ENCODE results near the gene IPO9. TPM values are rescaled to one million over a fixed set of nuclear protein-coding genes. Genes with fewer than 3 reads are reported as not detected.
"Not testable (repeated sequence)": the region's sequence is repeated elsewhere in the genome, so short reads cannot be mapped to it uniquely, and the experiment has no call there.

Gene IPO9
- total RNA-seq, 1 donor from 2014 or later, result 55.6 TPM

DNA sequence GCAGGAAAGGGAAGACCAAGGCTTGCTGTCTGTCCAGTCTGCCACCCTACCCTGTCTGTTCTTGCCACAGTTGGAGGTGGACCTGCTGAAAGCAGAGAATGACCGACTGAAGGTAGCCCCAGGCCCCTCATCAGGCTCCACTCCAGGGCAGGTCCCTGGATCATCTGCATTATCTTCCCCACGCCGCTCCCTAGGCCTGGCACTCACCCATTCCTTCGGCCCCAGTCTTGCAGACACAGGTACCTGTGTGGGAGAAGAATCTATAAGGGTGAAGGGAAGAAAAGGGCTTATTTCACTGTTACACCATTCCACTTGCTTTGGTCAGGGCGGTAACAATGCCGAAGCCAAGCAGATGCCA is 20.3 kb upstream of the IPO9 start:
- intact Hi-C loops (cut with micrococcal nuclease), result no loop called here

DNA sequence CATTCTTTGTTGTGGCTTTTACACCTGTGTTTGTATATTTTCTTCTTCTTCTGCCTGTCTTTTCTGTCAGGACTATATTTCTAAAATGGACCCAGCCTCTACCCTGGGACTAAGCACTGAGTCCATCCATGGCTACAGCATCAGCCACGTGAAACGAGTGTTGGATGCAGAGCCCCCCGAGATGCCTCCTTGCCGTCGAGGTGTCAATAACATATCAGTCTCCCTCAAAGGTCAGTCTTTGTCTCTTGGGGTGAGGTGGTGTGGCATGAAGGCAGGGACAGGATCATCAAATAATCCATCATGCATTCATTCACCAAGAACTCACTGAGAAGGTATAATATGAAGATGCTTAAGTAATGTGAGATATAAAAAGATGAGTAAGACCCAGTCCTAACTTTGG is 19.1 kb upstream of the IPO9 start:
- intact Hi-C loops (cut with micrococcal nuclease), result no loop called here

DNA sequence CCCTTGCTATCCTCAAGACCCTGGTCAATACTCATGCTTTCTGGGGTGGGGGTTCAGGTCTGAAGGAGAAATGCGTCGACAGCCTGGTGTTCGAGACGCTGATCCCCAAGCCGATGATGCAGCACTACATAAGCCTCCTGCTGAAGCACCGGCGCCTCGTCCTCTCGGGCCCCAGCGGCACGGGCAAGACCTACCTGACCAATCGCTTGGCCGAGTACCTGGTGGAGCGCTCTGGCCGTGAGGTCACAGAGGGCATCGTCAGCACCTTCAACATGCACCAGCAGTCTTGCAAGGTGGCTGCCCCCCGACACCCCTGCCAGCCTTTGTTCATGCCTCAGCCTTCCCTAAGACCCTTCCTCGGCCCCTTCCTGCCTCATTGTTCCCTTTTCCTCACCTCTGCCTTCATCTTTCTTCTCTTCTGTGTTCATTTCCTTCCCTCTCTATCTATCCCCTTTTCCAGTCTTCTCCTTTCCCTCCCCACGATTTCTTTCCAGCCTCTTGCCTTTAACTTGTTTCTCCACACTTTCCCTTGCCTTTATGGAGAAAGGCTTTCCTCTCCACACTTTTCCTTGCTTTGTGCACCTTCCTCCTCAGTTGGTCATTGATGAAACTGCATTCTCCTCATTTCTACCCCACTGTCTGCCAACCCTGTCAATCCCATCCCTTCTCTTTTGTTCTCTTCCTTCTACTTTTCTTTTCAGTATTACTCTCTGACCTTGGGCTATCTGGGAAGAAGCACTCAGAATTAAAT is 18.3 kb upstream of the IPO9 start:
- intact Hi-C loops (cut with micrococcal nuclease), result no loop called here

DNA sequence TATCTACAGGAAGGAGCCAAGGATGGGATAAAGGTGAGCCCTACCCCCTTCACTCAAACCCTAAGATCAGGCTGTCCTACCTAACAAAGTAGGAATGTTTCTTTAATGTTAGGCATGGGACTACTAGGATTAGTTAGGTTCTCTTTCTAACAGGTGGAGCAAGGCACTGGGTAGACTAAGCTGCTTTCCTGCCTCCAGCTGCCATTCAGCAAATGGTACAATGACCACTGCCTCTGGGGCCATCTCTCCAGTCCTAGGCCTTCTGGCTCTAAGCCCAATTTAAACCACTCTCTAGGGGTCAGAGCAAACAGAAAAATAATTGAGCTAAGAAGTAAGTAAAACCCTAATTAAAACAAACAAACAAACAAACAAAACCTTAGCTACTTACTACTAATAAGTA is 15.7 kb upstream of the IPO9 start:
- intact Hi-C loops (cut with micrococcal nuclease), result no loop called here

DNA sequence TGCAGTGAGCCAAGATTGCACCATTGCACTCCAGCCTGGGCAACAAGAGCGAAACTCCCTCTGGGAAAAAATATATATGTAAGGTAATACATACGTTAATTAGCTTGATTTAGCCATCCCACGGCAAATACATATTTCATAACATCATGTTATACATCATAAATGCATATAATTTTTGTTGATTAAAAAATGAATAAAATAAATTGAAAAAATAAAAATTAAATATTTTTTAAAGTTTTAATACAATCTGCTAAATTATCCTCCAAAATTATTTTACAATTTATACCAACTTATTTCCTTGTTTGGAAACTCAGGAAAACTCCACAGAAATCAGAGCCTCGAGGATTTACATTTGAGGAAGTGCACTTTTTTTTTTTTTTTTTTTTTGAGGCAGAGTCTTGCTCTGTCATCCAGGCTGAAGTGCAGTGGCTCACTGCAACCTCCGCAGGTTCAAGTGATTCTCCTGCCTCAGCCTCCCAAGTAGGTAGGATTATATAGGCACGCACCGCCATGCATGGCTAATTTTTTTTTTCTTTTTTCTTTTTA is 12.6 kb upstream of the IPO9 start:
- intact Hi-C loops (cut with micrococcal nuclease), result no loop called here

DNA sequence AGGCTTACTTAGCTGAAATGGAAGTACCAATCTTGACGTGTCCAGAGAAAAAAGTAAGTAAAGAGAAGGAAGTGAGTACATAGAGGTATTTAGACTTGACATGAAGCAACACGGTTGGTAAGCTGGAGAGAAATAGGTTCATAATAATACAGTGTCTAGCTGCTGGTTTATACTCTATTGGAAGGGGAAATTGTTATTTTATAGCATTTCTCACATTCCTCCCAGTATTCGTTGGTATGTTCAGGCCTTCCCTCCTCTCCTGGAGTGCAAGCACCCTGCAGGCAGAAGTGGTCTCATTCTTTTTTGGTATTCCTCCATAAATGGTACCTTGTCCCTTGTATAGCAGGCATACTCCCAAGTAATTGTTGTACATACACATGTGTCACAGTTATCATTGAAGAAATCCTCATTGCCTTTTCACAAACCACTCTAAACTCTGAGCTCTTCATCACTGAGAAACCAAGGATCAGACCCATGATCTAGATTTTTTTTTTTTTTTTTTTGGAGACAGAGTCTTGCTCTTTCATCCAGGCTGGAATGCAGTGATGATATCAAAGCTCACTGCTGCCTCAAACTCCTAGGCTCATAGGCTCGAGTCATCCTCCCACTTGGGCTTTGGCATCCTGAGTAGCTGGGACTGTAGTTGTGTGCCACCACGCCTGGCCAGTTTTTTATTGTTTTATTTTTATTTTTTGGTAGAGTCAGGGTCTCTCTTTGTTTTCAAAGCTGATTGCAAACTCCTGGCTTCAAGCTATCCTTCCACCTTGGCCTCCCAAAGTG is 9.8 kb upstream of the IPO9 start:
- intact Hi-C loops (cut with micrococcal nuclease), result no loop called here

DNA sequence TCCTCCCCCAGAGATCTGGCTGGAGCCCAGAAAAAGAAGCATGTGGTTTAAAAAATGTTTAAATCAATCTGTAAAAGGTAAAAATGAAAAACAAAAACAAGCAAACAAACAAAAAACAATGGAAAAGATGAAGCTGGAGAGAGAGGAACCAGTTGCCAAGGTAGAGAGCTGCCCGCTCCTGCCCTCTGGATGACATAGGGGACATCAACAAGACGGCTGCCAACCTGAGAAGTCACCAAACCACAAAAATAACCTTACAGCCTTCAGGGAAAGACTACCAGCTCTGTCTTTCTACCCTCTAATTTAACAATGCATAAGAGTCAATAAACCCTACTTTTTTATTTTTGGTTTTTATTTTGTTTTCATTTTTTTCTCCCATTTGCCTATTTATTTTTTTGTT is 8.5 kb upstream of the IPO9 start:
- intact Hi-C loops (cut with micrococcal nuclease), result loop anchor here (10.0 kb wide), 1 partner anchor 984 kb away; the partner anchor contains the start of gene KDM5B

DNA sequence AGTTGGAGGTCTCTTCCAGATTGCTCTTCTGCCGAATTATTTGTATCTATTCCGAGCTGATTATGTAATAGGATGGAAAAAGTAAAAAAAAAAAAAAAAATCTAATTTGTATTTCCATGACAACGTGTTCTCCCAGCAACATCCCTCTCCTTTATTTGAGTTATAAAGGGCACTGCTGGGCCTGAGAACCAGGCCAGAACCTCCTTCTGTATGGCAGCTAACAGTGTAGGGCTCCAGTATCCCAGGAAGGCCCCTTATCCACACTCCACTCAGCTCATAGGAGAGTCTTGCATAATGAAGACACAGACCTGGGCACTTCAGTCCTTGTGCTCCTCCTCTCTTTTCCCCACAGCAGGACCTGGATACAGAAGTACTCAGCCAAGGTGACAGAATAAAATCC is 3.7 kb upstream of the IPO9 start:
- intact Hi-C loops (cut with micrococcal nuclease), result loop anchor here (5.0 to 10.0 kb wide), 3 partner anchors 317 to 980 kb away; partner anchors contain the start of genes ARL8A, KDM5B and PPP1R12B

DNA sequence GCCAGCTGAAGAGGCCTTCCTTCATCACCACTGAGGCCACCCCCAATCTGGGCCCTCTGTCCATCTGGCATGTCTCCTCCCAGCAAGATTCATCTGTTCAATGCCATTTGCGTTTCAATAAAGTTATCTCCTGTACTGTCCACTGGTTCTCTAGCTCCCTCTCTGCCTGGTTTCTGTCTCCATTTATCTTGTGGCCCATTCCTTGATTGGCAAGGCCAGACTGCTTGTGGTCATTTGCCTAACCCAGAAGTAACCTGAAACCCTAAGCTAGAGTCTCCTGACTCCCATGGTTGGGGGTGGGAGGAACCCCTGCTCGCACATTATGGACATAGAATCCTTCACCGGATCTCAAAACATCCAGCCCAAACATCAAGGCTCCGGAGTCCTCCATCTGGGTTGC is 2.1 kb upstream of the IPO9 start:
- intact Hi-C loops (cut with micrococcal nuclease), result loop anchor here (5.0 to 10.0 kb wide), 3 partner anchors 315 to 978 kb away; partner anchors contain the start of genes ARL8A, KDM5B and PPP1R12B

DNA sequence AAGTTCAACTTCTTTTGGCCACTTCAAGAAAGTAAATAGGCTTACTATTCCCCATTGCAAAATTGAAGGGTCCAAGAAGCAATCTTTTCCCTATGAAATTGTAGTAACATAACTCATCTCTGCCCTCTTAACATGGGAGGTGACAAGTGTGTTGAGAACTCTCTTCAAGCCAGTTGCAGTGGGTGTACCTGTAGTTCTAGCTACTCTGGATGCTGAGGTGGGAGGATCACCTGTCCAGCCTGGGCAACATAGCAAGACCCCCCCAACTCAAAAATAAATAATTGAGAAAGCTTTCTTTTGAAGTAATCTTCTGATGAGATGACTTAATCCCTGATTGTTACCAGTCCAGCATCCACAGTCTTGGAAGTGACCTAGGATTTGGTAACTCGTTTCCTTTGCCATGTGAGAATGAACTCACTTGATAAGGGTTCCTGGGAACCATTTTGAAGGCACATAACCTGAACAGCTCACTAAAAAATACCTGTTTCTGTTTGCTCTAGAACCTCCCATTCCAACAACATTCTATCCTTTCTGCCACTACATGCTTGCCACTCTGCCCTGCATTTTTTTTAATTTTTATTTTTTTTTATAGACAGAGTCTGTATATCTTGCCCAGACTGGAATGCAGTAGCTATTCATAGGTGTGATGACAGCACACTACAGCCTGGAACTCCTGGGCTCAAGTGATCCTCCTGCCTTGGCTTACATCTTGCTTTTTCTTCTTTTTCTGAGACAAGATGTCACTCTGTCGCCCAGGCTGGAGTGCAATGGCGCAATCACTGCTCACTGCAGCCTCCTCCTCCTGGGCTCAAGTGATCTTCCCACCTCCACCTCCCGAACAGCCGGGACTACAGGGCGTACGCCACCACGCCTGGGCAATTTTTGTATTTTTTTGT is 1.4 kb upstream of the IPO9 start:
- intact Hi-C loops (cut with micrococcal nuclease), result loop anchor here (2.0 to 10.0 kb wide), 8 partner anchors 315 to 1199 kb away; partner anchors contain the start of genes ARL8A, CSRP1, KDM5B and PPFIA4

DNA sequence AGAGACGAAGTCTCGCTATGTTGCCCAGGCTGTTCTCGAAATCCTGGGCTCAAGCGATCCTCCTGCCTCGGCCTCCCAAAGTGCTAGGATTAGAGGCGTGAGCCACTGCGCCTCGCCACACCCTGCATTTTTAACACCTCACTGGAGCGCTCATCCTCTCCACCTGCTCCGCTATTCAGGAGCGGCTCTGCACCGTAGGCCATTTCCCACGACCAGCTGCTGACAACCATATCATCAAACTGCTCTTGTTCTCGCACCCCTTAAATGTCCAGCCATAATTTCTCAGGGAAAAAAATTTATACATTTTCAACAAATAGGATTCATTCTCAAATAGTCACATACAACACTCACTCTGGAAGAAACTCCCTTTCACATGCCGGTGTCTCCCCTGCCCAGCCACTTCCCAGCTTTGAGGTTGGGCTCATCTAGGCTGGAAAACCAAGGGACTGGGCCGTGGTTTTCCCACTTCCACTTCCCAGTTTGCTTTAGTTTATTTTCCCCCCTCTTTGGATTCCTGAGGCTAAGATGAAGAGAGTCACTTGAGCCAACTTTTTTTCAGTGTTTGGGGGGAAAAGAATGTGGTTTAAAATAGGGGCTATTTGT is 639 bp upstream of the IPO9 start:
- intact Hi-C loops (cut with micrococcal nuclease), result loop anchor here (2.0 to 10.0 kb wide), 8 partner anchors 314 to 1198 kb away; partner anchors contain the start of genes ARL8A, CSRP1, KDM5B and PPFIA4

DNA sequence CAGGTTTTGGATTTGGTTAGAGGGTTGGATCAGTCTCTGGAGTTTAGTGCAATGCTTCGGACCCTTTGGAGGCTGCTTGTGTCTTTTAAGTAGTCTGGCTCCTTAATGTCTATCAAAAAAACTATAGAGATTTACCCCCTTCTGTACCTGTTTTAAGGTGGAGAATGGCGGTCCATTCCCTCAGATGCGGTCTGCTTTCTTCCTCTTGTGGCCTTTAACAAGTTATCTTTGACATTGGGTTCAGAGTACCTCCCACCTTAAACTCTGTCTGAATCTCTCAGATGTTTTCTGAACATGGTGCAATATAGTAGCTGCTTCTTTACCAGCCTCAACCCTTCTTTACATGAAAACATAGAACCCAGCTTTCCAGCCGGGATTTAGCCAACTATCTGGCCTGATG is 2.4 kb downstream of the IPO9 start:
- intact Hi-C loops (cut with micrococcal nuclease), result no loop called here

DNA sequence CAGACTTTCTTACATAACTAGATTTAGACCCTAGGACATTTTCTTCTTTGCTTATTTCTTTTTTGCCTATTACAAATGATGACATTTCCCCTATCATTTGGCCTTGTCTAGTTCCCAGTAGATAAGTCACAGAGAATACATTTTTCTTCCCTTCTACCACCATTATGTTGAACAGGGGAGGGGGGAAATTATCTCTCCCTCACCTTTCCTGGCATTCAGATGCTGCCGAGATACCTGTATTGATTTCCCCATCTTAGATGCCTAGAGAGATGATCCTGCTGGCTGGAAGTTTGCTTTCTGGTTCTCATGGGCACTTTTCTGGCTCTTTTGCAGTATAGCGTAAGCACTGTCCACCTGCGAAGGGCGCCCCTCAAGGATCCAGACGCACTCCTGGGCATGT is 5.7 kb downstream of the IPO9 start:
- intact Hi-C loops (cut with micrococcal nuclease), result no loop called here

DNA sequence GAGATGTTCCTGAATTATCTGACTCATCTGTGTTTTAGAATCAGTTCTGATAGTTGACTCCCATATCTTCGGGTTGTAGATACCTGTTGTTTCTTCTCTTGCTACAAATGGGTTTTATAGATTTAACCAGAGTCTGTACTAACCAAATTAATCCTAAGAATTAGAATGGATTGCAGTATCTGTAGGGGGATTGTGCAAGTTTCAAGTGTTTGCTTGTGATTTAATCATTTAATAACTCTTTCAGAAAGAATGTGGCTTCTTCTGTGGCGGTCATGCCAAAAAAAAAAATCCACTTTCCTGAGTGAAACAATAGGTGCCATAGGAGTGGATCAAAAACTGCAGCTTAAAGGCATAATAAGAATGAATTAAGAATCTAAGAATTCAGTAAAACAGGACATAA is 9.4 kb downstream of the IPO9 start:
- intact Hi-C loops (cut with micrococcal nuclease), result no loop called here

DNA sequence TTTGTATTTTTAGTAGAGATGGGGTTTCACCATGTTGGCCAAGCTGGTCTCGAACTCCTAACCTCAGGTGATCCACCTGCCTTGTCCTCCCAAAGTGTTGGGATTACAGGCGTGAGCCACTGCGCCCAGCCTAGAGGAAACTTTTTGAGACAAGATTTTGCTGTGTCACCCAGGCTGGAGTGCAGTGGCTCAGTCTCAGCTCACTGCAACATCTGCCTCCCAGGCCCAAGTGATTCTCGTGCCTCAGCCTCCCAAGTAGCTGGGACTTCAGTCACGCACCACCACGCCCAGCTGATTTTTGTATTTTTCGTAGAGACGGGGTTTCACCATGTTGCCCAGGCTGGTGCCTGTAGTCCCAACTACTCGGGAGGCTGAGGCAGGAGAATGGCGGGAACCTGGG is 10.1 kb downstream of the IPO9 start:
- intact Hi-C loops (cut with micrococcal nuclease), result not testable (repeated sequence)

DNA sequence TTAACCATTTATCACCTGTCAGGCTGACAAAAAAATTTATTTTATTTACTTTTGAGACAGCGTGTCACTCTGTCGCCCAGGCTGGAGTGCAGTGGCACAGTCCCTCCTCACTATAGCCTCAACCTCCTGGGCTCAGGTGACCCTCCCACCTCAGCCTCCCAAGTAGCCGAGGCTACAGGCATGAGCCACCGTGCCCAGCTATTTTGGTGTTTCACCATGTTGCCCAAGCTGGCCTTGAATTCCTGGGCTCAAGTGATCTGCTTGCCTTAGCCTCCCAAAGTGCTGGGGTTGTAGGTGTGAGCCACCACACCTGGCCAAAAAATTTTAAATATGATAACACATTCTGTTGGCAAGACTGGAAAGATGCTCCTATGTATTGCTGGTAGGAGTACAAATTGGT is 11.1 kb downstream of the IPO9 start:
- intact Hi-C loops (cut with micrococcal nuclease), result no loop called here

DNA sequence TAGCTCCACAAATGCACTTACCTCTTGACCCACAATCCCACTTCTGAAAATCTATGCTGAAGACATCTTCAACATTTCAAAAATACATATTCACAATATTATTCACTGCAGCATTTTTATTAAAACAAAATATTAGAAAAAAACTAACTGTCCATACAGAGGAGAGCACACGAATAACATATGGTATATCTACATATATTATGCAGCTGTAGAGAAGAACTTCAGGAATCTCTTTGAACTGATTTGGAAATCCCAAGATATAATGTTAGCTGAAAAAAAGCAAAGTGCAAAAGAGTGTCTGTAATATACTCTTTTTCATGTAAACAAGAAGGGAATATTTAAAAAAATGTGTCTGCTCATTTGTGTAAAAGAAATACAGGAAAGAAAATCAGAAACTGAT is 11.5 kb downstream of the IPO9 start:
- intact Hi-C loops (cut with micrococcal nuclease), result no loop called here

DNA sequence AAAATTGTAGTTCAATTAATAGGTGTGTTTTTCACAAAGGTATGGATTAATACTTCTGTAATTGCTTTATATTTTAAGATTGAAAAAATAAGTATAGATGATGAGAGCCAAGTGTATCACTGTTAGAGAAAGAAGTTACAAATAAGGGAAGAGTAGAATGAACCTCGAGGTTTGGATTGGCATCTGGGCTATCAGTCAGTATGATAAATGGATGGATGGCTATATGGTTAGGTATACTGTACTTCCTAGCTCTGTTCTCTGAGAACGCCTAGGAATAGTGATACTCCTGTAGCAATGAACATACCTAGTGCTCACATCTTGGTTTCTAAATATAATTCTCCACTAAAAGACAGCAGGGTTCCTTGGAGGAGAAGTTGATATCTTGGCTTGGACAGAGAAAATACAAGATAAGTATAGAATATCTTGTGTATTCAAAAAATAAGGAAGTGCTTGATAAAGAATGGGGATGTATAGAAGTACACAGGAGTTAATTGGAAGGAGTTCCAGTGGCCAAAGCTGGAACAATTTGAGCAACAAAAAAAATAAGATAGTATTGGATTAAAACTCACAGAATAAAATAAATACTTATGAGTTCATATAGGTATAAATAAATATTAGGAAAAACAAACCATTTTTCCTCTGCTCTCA is 12.4 kb downstream of the IPO9 start:
- intact Hi-C loops (cut with micrococcal nuclease), result no loop called here

DNA sequence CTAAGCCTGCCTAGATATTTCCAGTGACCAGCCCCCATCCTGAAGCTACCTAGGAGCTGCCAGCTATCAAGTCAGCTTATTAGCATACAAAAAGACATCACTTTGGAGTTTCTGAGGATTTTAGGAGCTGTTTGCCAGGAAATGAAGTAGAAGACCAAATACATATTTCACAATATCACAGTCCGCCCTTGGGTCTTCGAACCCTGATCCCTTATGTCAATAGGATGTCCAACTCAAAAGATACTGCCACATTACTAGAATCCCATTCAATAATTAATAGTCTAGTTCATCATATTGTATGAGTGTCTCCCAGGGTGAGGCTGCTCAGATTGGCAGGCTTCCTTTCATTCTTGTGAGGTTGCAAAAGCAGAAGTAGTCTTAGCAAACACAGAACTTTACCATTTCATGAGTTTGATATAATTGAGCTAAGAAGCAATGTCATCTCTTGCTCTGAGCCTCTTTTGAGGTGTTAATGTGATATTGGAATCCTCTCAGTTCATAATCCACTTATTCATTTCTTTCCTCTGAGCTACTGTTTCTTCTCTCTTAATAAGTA is 13.6 kb downstream of the IPO9 start:
- intact Hi-C loops (cut with micrococcal nuclease), result no loop called here
